A549 (cell line): ENCODE measurements around the gene MCM3. TPM values are rescaled to one million over a fixed set of nuclear protein-coding genes. Genes with fewer than 3 reads are reported as not detected.

Experiments
- ATAC-seq, 2 experiments: fragments of 200-7000 bp in 1 of 2; fragments of >200 bp in 1 of 2; cut with Nextera tagmentation in 1 of 2; cut with Tn5 transposase in 1 of 2; 3 replicates each; pipeline versions ENCODE4 v1.8.0 to v1.9.1; 2018 to 2020; ENCODE audit warnings: mild to moderate bottlenecking in 1 of 2, moderate library complexity in 1 of 2
- CTCF ChIA-PET: fragments of 300-600 bp; sonication (Branson Sonifier 250); formaldehyde crosslinking; extraction: SDS; loops from one replicate; lab custom pipeline; 2021; ENCODE audit warnings: antibody characterized with exemption, inconsistent platforms; lab: Yijun Ruan, JAX
- POLR2A ChIA-PET: fragments of 350-600 bp; formaldehyde crosslinking; extraction: SDS; loops from one replicate; lab custom pipeline; 2021; ENCODE audit warnings: antibody characterized with exemption, inconsistent platforms; lab: Yijun Ruan, JAX
- DNase-seq, 2 experiments: peaks; one replicate each; pipeline versions ENCODE4 v3.0.0 to v3.0.0-alpha.2; 2011 to 2016; ENCODE audit warnings: low read depth in 1 of 2, low spot score in 1 of 2
- FAIRE-seq: peaks from 2 replicates; lab custom pipeline; 2011; peaks lifted over from hg19 to GRCh38; lab: Jason Lieb, UNC
- H3K27ac ChIP-seq, 2 experiments: fragments of >200 bp; sonication (Bioruptor Twin); formaldehyde crosslinking; 3 replicates each; pipeline ENCODE4 v1.5.1; 2016 to 2017
- H3K4me1 ChIP-seq: fragments of >200 bp; sonication (Bioruptor Twin); formaldehyde crosslinking; 3 replicates; pipeline ENCODE4 v1.6.1; 2016
- H3K4me2 ChIP-seq: fragments of >200 bp; sonication (Bioruptor Twin); formaldehyde crosslinking; 3 replicates; pipeline ENCODE4 v1.6.1; 2016
- H3K4me3 ChIP-seq: fragments of >200 bp; sonication (Bioruptor Twin); formaldehyde crosslinking; 3 replicates; pipeline ENCODE4 v1.5.1; 2016
- H3K9me3 ChIP-seq: fragments of >200 bp; sonication (Bioruptor Twin); formaldehyde crosslinking; 3 replicates; pipeline ENCODE4 v1.6.1; 2016
- BCL3 ChIP-seq: fragments of >200 bp; sonication (Bioruptor Twin); formaldehyde crosslinking; IDR thresholded peaks from 3 replicates; pipeline ENCODE4 v1.6.1; 2016
- BHLHE40 ChIP-seq: IDR thresholded peaks from 2 replicates; pipeline ENCODE4 v1.6.1; 2012; ENCODE audit warnings: low read depth, low read length, inconsistent platforms
- CBX8 ChIP-seq: fragments of 200-600 bp; sonication (generic); IDR thresholded peaks from 2 replicates; pipeline ENCODE4 v1.6.1; 2016
- CEBPB ChIP-seq, 2 experiments: fragments of >200 bp in 1 of 2; sonication (Bioruptor Twin) in 1 of 2; formaldehyde crosslinking in 1 of 2; IDR thresholded peaks; 2 replicates each; pipeline ENCODE4 v1.6.1; 2012 to 2016
- CHD4 ChIP-seq: fragments of 200-600 bp; sonication (generic); IDR thresholded peaks from 2 replicates; pipeline ENCODE4 v1.6.1; 2016; ENCODE audit warnings: antibody characterized with exemption, mild to moderate bottlenecking, borderline replicate concordance
- E2F6 ChIP-seq: IDR thresholded peaks from 2 replicates; pipeline ENCODE4 v1.6.1; 2012; ENCODE audit warnings: low read depth, borderline replicate concordance
- ELK1 ChIP-seq: fragments of 150-350 bp; IDR thresholded peaks from 2 replicates; pipeline ENCODE4 v1.6.1; 2014; ENCODE audit warnings: low read depth, mild to moderate bottlenecking, low read length
- EP300 ChIP-seq, 2 experiments: fragments of >200 bp; sonication (Bioruptor Twin); formaldehyde crosslinking; IDR thresholded peaks; 2 replicates in 1 of 2; 3 replicates in 1 of 2; pipeline ENCODE4 v1.6.1; 2016 to 2017
- FOSB ChIP-seq: fragments of 250-450 bp; sonication (Bioruptor Pico); IDR thresholded peaks from 2 replicates; pipeline ENCODE4 v1.5.0; 2020; ENCODE audit warnings: mild to moderate bottlenecking, moderate library complexity
- FOSL2 ChIP-seq, 2 experiments: fragments of 450-650 bp in 1 of 2; fragments of >200 bp in 1 of 2; sonication (Bioruptor Twin) in 1 of 2; formaldehyde crosslinking; IDR thresholded peaks; 2 replicates each; pipeline versions ENCODE4 v1.5.0 to v1.6.1; 2016 to 2020; ENCODE audit warnings: mild to moderate bottlenecking in 1 of 2, moderate library complexity in 1 of 2
- HDAC2 ChIP-seq: fragments of 200-600 bp; sonication (generic); IDR thresholded peaks from 2 replicates; pipeline ENCODE4 v1.6.1; 2016
- HES2 ChIP-seq: fragments of >200 bp; sonication (Bioruptor Twin); formaldehyde crosslinking; IDR thresholded peaks from 2 replicates; pipeline ENCODE4 v1.6.1; 2016
- HOXA7 ChIP-seq: fragments of 250-450 bp; sonication (Bioruptor Pico); IDR thresholded peaks from 2 replicates; pipeline ENCODE4 v1.5.0; 2020; ENCODE audit warnings: mild to moderate bottlenecking, moderate library complexity
- HOXB13 ChIP-seq: fragments of 250-450 bp; sonication (Bioruptor Pico); IDR thresholded peaks from 2 replicates; pipeline ENCODE4 v1.5.0; 2020; ENCODE audit warnings: low read depth, mild to moderate bottlenecking, moderate library complexity
- HOXB5 ChIP-seq: fragments of 250-450 bp; sonication (Bioruptor Pico); IDR thresholded peaks from 2 replicates; pipeline ENCODE4 v1.5.0; 2020; ENCODE audit warnings: mild to moderate bottlenecking, moderate library complexity
- JUN ChIP-seq, 2 experiments: fragments of >200 bp; sonication (Bioruptor Twin); formaldehyde crosslinking; IDR thresholded peaks; 2 replicates in 1 of 2; 3 replicates in 1 of 2; pipeline ENCODE4 v1.6.1; 2016 to 2017
- JUNB ChIP-seq: fragments of >200 bp; sonication (Bioruptor Twin); formaldehyde crosslinking; IDR thresholded peaks from 2 replicates; pipeline ENCODE4 v1.6.1; 2016
- KDM1A ChIP-seq: fragments of 200-600 bp; sonication (generic); IDR thresholded peaks from 2 replicates; pipeline ENCODE4 v1.6.1; 2016; ENCODE audit warnings: low read depth, mild to moderate bottlenecking
- MYC ChIP-seq: IDR thresholded peaks from 2 replicates; pipeline ENCODE4 v1.6.1; 2012; ENCODE audit warnings: mild to moderate bottlenecking, inconsistent platforms, low read length, improper control_type of control experiment, borderline replicate concordance
- NFE2L2 ChIP-seq: fragments of 150-350 bp; conservative IDR thresholded peaks from 2 replicates; pipeline ENCODE4 v1.6.1; 2014; ENCODE audit warnings: low read length
- NPAS2 ChIP-seq: fragments of 250-450 bp; sonication (Bioruptor Pico); IDR thresholded peaks from 2 replicates; pipeline ENCODE4 v1.8.0; 2022; ENCODE audit warnings: mild to moderate bottlenecking, moderate library complexity, borderline replicate concordance
- NR3C1 ChIP-seq: fragments of >200 bp; sonication (Bioruptor Twin); formaldehyde crosslinking; IDR thresholded peaks from 3 replicates; pipeline ENCODE4 v1.6.1; 2017
- PBX3 ChIP-seq: IDR thresholded peaks from 2 replicates; pipeline ENCODE4 v1.6.1; 2012
- POLR2AphosphoS2 ChIP-seq: conservative IDR thresholded peaks from 2 replicates; pipeline ENCODE4 v1.6.1; 2012; ENCODE audit warnings: low read length, improper control_type of control experiment, inconsistent platforms
- RARB ChIP-seq: fragments of 250-450 bp; sonication (Bioruptor Pico); IDR thresholded peaks from 2 replicates; pipeline ENCODE4 v1.8.0; 2021; ENCODE audit warnings: mild to moderate bottlenecking, moderate library complexity
- RCOR1 ChIP-seq: fragments of 150-350 bp; IDR thresholded peaks from 2 replicates; pipeline ENCODE4 v1.6.1; 2014; ENCODE audit warnings: antibody characterized with exemption, low read length, low read depth
- RFX5 ChIP-seq: fragments of 450-650 bp; IDR thresholded peaks from 2 replicates; pipeline ENCODE4 v1.7.1; 2014; ENCODE audit warnings: antibody characterized with exemption, mild to moderate bottlenecking, moderate library complexity
- SMC3 ChIP-seq: fragments of >200 bp; sonication (Bioruptor Twin); formaldehyde crosslinking; IDR thresholded peaks from 3 replicates; pipeline ENCODE4 v1.6.1; 2018; ENCODE audit warnings: inconsistent platforms
- SREBF2 ChIP-seq: fragments of 450-650 bp; IDR thresholded peaks from 2 replicates; pipeline ENCODE4 v1.6.1; 2014; ENCODE audit warnings: mild to moderate bottlenecking, moderate library complexity
- TFCP2L1 ChIP-seq: fragments of 250-450 bp; sonication (Bioruptor Pico); IDR thresholded peaks from 2 replicates; pipeline ENCODE4 v1.5.0; 2021; ENCODE audit warnings: mild to moderate bottlenecking
- ZC3H11A ChIP-seq: fragments of 450-650 bp; IDR thresholded peaks from 2 replicates; pipeline ENCODE4 v1.6.1; 2014; ENCODE audit warnings: antibody characterized with exemption, mild to moderate bottlenecking
- ZNF302 ChIP-seq: fragments of 250-450 bp; sonication (Bioruptor Pico); IDR thresholded peaks from 2 replicates; pipeline ENCODE4 v1.9.0; 2021; ENCODE audit warnings: inconsistent platforms, mild to moderate bottlenecking, moderate library complexity
- ZSCAN20 ChIP-seq: fragments of 250-450 bp; sonication (Bioruptor Pico); IDR thresholded peaks from 2 replicates; pipeline ENCODE4 v1.8.0; 2022; ENCODE audit warnings: mild to moderate bottlenecking, moderate library complexity
- WGBS: methylation state at CpG from one replicate; pipeline ENCODE4 v1.1.6; 2017; ENCODE audit errors: missing lambda C conversion rate; 5-methylcytosine and 5-hydroxymethylcytosine counted together
- polyA minus RNA-seq: library from RNA; depleted of rRNA, polyadenylated mRNA; stranded (reverse); fragments of >200 nt; gene quantifications from 2 replicates; pipeline ENCODE4 v1.2.3, GENCODE V29; 2011; rRNA and poly(A)+ RNA removed
- polyA plus RNA-seq, 4 experiments: library from polyadenylated mRNA; depleted of rRNA in 3 of 4; stranded (reverse); fragments of >200 nt; fragmentation: RNase III in 1 of 4; extraction: RNeasy Plus Mini Kit Qiagen cat#74134 plus additional on column Dnase treatment in 1 of 4; gene quantifications; 2 replicates in 3 of 4; 3 replicates in 1 of 4; pipeline ENCODE4 v1.2.3, GENCODE V29; 2011 to 2017
- TF ChIP-seq, protein P1 (sequence below): fragments of 450-650 bp; IDR thresholded peaks from 2 replicates; pipeline ENCODE4 v1.6.1; 2014; ENCODE audit warnings: antibody characterized with exemption
- TF ChIP-seq, protein P2 (sequence below): fragments of 250-450 bp; sonication (Bioruptor Pico); IDR thresholded peaks from 2 replicates; pipeline ENCODE4 v1.5.0; 2020; ENCODE audit warnings: low read depth, mild to moderate bottlenecking, moderate library complexity

The MCM3 gene
- 105 and 111 TPM in 2 replicates for polyA plus RNA-seq (2011; rRNA removed)
- 106 and 111 TPM in 2 replicates for polyA plus RNA-seq (2012; cell fraction: cytosol; rRNA removed)
- polyA plus RNA-seq (2012; cell fraction: nucleus; rRNA removed), result 148 and 202 TPM in 2 replicates
- polyA plus RNA-seq (2017; fragmentation: RNase III; extraction: RNeasy Plus Mini Kit Qiagen cat#74134 plus additional on column Dnase treatment), result 94.7 to 101 TPM (median 95.9 TPM) in 3 replicates
- polyA minus RNA-seq, result 106 and 117 TPM in 2 replicates

- ChIA-PET CTCF (interaction anchor here (1.2 to 4.5 kb wide), 4 partner anchors 16 to 314 kb away, joined by 3 to 46 read pairs (median 19); no protein-coding TSS in a partner anchor), POLR2A (interaction anchor here (0.8 to 1.4 kb wide), 5 partner anchors 34 to 135 kb away, joined by 3 to 7 read pairs (median 4); partner anchors contain the start of genes EFHC1 and PAQR8)
- WGBS, result 3% methylated on average over 22 of the region's 53 CpGs
- Histone ChIP-seq H3K9me3 (no peaks in the 10 kb centered on the region), H3K27ac (peak within 1 kb of the TSS; percentile 78 to 91), H3K4me1 (peaks cover 17% of the 10 kb centered on the region; the same call in 2 of the 3 replicates), H3K4me2 (peak within 1 kb of the TSS; percentile 86), H3K4me3 (peak within 1 kb of the TSS; percentile 72)
- ATAC-seq, result peak; percentile 99 to 100
- no peak for FAIRE-seq
- peak; percentile 84 to 98 for DNase-seq
- no peak for TF ChIP-seq HDAC2
- no peak for TF ChIP-seq NR3C1
- TF ChIP-seq HOXB5 (CRISPR knock-in tag), result no peak
- TF ChIP-seq ZSCAN20 (CRISPR knock-in tag), result no peak
- peak; percentile 74 for TF ChIP-seq PBX3
- TF ChIP-seq CHD4, result no peak
- no peak for TF ChIP-seq NPAS2 (CRISPR knock-in tag)
- TF ChIP-seq SREBF2, result no peak
- TF ChIP-seq FOSL2 (IDR thresholded peaks at IDR 0.05), result no peak
- TF ChIP-seq FOSL2 (CRISPR knock-in tag; IDR thresholded peaks at IDR 0.05), result no peak
- TF ChIP-seq RCOR1, result no peak
- peak in 1 of 2 experiments; percentile 64; a peak in 2 of 5 replicates for TF ChIP-seq JUN (IDR thresholded peaks at IDR 0.05)
- no peak for TF ChIP-seq ELK1
- TF ChIP-seq FOSB, result no peak
- TF ChIP-seq ZNF302 (CRISPR knock-in tag), result no peak
- no peak for TF ChIP-seq SMC3
- TF ChIP-seq TFCP2L1 (CRISPR knock-in tag), result no peak
- no peak for TF ChIP-seq NFE2L2
- TF ChIP-seq MYC, result peak; percentile 58; the same call in 1 of the 2 replicates
- no peak for TF ChIP-seq HOXB13
- TF ChIP-seq BCL3, result peak; percentile 40; the same call in 1 of the 3 replicates
- TF ChIP-seq RFX5, result no peak; the same call in 1 of the 2 replicates
- TF ChIP-seq CBX8, result no peak
- TF ChIP-seq ZC3H11A, result no peak
- TF ChIP-seq, protein P1, sequence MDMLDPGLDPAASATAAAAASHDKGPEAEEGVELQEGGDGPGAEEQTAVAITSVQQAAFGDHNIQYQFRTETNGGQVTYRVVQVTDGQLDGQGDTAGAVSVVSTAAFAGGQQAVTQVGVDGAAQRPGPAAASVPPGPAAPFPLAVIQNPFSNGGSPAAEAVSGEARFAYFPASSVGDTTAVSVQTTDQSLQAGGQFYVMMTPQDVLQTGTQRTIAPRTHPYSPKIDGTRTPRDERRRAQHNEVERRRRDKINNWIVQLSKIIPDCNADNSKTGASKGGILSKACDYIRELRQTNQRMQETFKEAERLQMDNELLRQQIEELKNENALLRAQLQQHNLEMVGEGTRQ, result no peak
- TF ChIP-seq, protein P2, sequence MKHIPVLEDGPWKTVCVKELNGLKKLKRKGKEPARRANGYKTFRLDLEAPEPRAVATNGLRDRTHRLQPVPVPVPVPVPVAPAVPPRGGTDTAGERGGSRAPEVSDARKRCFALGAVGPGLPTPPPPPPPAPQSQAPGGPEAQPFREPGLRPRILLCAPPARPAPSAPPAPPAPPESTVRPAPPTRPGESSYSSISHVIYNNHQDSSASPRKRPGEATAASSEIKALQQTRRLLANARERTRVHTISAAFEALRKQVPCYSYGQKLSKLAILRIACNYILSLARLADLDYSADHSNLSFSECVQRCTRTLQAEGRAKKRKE (CRISPR knock-in tag), result no peak
- no peak for TF ChIP-seq BHLHE40
- no peak for TF ChIP-seq JUNB
- TF ChIP-seq KDM1A, result no peak
- peak; percentile 89 for TF ChIP-seq E2F6
- TF ChIP-seq EP300 (IDR thresholded peaks at IDR 0.05), result no peak
- TF ChIP-seq CEBPB (IDR thresholded peaks at IDR 0.05), result no peak
- TF ChIP-seq RARB (CRISPR knock-in tag), result no peak
- no peak for TF ChIP-seq HES2
- no peak for TF ChIP-seq POLR2AphosphoS2
- TF ChIP-seq HOXA7 (CRISPR knock-in tag), result no peak
Observed at GRCh38 chr6:52284460-52285176, at the start of gene MCM3. Gene MCM3, minus strand, starts transcription at chr6:52284742. Its CDS starts 68 bp downstream, at chr6:52284674.
